Measurements from ENCODE around the gene MANBA.

- no peak for TF ChIP-seq CTCF (IDR thresholded peaks at IDR 0.05 in 4 of 5, conservative IDR thresholded peaks at IDR 0.05 in 1 of 5)
- TF ChIP-seq POLR2A (IDR thresholded peaks at IDR 0.05) = no peak
Observed at GRCh38 chr4:102715057-102715456, 45.7 kb downstream of the MANBA start.
